ENCODE data around the gene VTCN1. TPM values are rescaled to one million over a fixed set of nuclear protein-coding genes. Genes with fewer than 3 reads are reported as not detected.

VTCN1 gene
- total RNA-seq, 3 donors from 2014 or later: not detected

DNA sequence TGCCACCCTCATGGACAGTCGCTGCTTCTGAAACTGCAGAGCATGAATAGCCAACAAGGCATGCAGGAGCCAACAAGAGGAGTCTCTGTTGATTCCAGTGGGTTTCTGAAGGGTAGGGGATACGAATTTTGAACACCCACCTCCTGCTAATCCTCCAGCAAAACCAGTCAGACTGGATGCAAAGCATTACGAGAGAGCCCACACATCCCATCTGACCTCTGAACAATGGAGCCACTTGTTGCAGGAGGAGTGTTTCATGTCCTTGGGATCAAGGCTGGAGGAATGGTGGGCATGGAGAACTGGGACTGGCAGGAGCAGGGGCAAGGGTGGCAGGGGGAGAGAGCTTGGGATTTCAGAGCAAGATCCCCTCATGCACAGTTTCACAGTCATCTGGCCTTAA, 1.6 kb downstream of the VTCN1 start:
- Histone ChIP-seq H3K4me1 (ENCODE audit: low read depth) (no peaks in the 10 kb centered on the region), H3K36me3 (ENCODE audit: low read depth) (no peaks in the 10 kb centered on the region), H3K4me3 (no peak overlapping the region), H3K9me3 (no peaks in the 10 kb centered on the region)
- intact Hi-C loops (cut with DNase I, micrococcal nuclease): no loop called here
- ATAC-seq (no peak), DNase-seq (no peak)
- TF ChIP-seq, protein P1, sequence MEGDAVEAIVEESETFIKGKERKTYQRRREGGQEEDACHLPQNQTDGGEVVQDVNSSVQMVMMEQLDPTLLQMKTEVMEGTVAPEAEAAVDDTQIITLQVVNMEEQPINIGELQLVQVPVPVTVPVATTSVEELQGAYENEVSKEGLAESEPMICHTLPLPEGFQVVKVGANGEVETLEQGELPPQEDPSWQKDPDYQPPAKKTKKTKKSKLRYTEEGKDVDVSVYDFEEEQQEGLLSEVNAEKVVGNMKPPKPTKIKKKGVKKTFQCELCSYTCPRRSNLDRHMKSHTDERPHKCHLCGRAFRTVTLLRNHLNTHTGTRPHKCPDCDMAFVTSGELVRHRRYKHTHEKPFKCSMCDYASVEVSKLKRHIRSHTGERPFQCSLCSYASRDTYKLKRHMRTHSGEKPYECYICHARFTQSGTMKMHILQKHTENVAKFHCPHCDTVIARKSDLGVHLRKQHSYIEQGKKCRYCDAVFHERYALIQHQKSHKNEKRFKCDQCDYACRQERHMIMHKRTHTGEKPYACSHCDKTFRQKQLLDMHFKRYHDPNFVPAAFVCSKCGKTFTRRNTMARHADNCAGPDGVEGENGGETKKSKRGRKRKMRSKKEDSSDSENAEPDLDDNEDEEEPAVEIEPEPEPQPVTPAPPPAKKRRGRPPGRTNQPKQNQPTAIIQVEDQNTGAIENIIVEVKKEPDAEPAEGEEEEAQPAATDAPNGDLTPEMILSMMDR (IDR thresholded peaks at IDR 0.05): no peak

DNA sequence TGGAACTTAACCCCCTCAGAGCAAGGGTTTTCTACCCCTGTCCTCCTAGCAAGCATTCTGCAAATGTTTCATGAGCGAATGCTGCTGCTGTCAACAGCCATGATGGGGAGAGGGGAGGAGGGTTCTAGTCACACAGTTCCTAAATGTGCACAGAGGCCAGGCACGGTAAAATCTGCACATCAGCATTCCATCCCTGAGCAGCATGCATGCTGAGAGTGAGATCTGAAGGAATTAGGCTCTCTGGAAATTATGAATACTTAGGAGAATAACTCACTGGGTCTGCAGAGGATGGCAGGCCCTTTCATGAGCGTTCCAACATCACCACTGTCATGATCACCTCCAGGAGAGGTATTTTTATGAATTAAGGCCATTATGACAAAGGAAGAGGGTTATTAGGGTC, 2.1 kb downstream of the VTCN1 start:
- TF ChIP-seq, protein P1 (IDR thresholded peaks at IDR 0.05): no peak
- DNase-seq (no peak), ATAC-seq (no peak)
- Histone ChIP-seq H3K4me1 (ENCODE audit: low read depth) (no peaks in the 10 kb centered on the region), H3K36me3 (ENCODE audit: low read depth) (no peaks in the 10 kb centered on the region), H3K9me3 (no peaks in the 10 kb centered on the region), H3K4me3 (no peak overlapping the region)
- intact Hi-C loops (cut with DNase I, micrococcal nuclease): no loop called here

DNA sequence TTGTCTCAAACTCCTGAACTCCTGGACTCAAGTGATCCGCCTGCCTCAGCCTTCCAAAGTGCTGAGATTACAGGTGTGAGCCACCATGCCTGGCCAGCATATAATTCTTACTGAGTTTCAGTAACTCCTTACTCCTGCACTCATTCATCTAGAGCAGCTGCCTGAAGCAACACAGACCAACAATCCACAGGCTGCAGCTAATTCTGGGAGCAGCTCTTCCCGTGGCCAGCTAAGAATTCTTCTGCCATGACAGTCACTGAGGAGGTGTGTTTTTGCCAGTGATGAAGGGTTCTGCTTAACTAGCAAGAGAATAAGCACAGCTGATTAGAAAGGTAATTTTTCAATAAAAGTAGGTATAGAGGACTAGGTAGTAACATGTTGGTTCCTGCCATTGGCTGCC, 5.4 kb downstream of the VTCN1 start:
- Histone ChIP-seq H3K9me3 (no peaks in the 10 kb centered on the region), H3K4me3 (no peak overlapping the region), H3K4me1 (ENCODE audit: low read depth) (no peaks in the 10 kb centered on the region), H3K36me3 (ENCODE audit: low read depth) (no peaks in the 10 kb centered on the region)
- no peak for DNase-seq
- intact Hi-C loops (cut with DNase I, micrococcal nuclease): no loop called here
- ATAC-seq: no peak
- TF ChIP-seq, protein P1 (IDR thresholded peaks at IDR 0.05): no peak

DNA sequence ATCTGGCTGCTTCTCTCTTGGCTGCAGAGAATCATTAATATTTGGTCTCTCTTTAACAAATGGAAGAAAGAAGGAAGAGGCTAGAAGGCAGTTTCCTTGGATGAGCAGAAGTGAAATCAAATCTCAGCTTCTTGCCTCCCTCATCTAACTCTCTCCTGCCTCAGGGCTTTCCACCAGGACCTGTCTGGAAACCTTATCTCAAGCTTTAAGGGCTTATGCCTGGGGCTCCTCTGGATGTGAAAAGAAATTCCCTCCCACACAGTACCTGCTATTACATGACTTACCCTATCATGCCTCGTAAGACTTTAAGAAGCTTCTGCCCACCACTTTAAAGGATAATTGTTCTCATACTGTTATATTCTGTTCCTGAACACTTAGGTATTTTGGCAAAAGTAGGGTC, 8.9 kb downstream of the VTCN1 start:
- TF ChIP-seq, protein P1 (IDR thresholded peaks at IDR 0.05): no peak
- ATAC-seq: no peak
- Histone ChIP-seq H3K36me3 (ENCODE audit: low read depth) (no peaks in the 10 kb centered on the region), H3K4me3 (no peak overlapping the region), H3K9me3 (no peaks in the 10 kb centered on the region), H3K4me1 (ENCODE audit: low read depth) (no peaks in the 10 kb centered on the region)
- intact Hi-C loops (cut with DNase I, micrococcal nuclease): no loop called here
- no peak for DNase-seq

DNA sequence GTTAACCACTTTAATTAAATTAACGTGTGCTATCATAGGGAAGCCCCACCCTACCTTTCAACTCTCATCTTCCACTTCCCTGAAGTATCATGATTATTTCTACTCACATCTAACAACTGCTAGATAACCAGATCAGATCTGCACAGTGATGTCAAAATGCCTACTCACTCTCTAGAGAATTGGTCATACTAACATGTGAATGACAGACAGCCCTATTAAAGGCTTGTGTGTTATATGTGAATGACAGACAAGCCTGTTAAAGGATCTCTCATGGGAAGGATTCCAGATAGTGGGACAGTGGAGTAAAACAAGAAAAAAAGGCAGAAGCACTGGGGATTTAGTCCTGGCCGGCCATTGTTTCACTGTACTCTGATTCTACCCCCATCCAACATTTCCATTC, 12.6 kb downstream of the VTCN1 start:
- Histone ChIP-seq H3K9me3 (no peaks in the 10 kb centered on the region), H3K4me1 (ENCODE audit: low read depth) (no peaks in the 10 kb centered on the region), H3K36me3 (ENCODE audit: low read depth) (no peaks in the 10 kb centered on the region), H3K4me3 (no peak overlapping the region)
- no peak for DNase-seq
- intact Hi-C loops (cut with DNase I, micrococcal nuclease): no loop called here
- ATAC-seq: no peak
- TF ChIP-seq, protein P1 (IDR thresholded peaks at IDR 0.05): no peak

DNA sequence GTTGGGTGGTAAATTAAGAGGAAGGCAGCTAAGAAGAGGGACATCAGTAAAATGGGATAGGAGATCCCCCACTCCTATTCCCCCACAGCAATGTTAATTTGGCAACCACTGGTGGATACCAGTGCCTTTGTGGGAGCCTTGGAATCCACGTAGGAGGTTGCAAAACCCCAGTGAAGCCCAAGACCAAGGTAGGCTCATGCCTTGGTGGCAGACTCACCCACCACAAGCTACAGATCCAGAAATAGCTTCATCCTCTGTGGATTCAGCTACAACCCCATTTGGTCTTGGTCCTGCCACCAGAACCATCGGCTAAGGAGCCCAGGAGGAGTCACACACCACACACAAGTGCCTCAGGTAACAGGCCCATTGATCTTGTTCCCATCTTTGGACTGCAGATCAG, 21.0 kb downstream of the VTCN1 start:
- TF ChIP-seq, protein P1 (IDR thresholded peaks at IDR 0.05): no peak
- intact Hi-C loops (cut with DNase I, micrococcal nuclease): no loop called here

More for the DNA sequence above, 21.0 kb downstream of the VTCN1 start:
- H3K4me1 ChIP-seq (ENCODE audit: low read depth): no peaks in the 10 kb centered on the region
- no peaks in the 10 kb centered on the region for H3K36me3 ChIP-seq (ENCODE audit: low read depth)
- ATAC-seq (no peak), DNase-seq (no peak)
- H3K4me3 ChIP-seq: no peak overlapping the region
- no peaks in the 10 kb centered on the region for H3K9me3 ChIP-seq
